Measurements from ENCODE around the gene PHKB.
"Not testable (repeated sequence)": the region's sequence is repeated elsewhere in the genome, so short reads cannot be mapped to it uniquely, and the experiment has no call there.

The PHKB gene

DNA sequence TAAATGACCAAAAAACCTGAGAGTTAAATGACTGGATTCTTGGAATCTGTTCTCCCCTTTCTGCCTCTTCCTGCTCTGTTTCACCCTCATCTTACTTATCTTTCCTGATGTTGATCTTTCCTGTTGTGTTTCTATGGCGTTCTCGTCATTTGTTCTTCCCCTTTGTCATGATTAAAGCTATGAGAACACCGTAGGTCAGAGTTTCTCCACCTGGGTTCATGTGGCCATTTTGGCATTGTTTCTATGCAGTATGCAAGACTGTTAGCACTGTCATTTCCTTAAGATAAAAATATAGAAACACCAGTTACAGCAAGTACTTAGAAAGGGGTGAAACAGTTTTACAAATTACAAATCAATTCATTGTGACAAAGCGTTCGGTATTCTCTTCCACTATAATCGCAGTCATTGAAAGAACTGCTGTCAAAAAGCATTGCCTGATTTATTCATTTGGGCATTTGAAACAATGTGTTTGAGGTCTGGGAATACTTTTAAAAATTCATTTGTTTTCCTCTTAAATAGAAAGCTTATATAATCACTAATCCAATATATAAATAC lies 166.0 kb downstream of the PHKB start:
- DNase-seq: no peak

DNA sequence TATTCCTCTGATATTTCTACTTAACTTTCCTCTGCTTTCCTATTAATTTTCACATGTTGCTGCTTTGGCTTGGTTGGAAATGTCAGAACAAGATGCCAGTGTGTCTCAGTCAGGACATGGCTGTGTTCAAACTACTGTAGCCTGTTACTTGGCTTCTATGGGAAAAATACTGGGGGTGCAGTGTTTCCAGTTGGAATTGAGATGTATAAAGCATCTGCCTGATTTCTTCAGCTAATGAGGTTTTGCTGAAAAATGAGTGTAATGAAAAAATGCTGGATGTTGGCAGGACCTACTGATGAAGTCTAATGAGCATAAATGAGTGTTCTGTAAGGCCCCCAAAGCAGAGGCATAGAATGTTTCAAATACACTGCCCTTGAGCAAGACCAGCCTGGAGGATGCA lies 166.6 kb downstream of the PHKB start:
- DNase-seq: no peak

DNA sequence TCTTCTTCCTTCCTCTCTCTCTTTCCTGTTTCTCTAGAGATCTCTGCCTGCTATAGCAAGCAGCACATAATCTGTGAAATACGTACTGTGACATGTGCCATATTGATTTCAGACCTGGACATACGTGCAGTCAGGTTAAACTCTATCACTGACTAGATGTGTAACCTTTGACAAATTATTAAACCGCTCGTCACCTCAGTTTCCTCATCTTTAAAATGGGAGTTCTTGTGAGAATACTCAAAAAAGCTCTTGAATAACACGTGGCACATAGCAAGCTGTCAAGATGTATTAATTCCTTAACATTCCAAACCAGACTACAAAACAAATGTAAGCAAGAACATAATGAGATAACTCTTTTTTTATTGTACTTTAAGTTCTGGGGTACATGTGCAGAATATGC lies 170.0 kb downstream of the PHKB start:
- DNase-seq: no peak

DNA sequence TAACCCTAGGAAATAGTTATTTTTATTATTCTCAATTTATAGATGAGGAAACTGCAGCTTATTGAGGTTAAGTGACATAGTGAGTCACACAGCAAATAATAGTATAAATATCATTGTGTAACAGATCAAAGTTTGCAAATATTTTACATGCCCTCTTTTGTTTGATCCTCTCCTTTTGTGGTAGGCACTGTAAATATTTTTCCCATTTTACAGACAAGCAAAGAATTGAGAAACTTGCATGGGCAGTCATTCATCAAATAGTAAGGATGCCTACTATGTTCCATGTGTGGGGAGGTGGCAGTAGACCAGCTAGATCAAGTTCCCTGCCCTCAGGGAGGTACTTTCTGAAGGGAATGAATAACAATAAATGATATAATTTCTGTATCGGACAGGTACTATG lies 173.0 kb downstream of the PHKB start:
- no peak for DNase-seq

DNA sequence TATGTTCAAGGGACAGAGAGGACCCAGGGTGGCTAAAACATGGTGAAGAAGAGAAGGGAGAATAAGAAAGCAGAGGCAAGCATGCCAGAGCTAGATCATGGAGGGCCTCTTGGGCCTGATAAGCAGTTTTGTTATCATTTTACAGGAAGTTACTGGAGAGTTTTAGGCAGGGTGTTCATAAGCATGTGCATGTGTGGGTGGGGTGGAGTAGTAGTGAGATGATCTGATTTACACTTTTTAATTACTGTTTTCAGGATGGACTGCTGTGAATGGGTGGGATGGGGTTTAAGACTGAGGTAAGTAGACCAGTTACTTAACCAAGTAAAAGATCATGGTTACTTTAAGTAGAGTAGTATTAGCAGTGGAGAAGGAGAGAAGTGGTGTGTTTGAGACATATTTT lies 173.6 kb downstream of the PHKB start:
- DNase-seq: no peak

DNA sequence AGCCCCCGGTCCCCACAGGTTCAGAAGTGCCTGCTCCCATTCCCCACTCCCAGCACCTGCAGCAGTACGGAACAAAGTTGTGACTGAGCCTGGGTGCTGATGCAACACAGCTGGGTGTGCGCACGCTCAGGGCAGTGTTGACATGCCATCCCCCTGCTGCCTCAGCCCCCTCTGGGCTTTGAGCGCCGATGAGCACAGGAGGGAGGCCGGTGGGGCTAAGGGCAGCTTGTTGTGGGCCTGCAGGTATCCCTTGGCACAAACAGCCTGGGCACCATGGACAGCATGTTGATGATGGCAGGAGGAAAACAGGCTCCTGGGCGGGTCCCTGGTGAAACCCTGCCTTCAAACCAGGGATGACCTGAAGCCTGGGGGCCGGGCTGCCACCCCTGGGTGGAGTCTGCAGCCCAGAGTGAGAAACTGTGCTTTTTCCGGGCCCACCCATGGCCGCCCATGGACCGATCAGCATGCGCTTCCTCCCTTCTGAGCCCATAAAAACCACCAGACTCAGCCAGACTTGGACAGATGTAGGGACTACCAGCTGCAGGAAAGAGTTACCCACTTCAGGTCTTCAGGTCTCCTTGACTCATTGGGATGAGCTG lies 175.5 kb downstream of the PHKB start:
- no peak for DNase-seq

DNA sequence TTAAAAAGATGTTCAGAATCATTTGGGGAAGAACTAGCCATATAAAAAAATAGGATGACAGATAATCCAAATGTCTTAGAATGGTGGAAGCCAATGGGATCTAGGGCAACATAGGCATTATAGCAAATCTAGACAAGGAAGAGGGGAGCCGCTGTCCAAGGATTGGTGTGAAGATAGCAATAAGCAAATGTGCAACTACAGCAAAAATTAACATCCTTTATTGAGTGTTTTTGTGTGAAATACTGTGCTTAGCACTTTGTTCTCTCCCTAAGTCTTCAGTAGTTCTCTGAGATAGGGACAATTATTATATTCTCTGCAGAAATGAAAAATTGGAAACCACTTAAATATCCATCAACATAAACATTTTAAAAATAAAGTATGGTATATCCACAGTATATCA lies 177.0 kb downstream of the PHKB start:
- no peak for DNase-seq

DNA sequence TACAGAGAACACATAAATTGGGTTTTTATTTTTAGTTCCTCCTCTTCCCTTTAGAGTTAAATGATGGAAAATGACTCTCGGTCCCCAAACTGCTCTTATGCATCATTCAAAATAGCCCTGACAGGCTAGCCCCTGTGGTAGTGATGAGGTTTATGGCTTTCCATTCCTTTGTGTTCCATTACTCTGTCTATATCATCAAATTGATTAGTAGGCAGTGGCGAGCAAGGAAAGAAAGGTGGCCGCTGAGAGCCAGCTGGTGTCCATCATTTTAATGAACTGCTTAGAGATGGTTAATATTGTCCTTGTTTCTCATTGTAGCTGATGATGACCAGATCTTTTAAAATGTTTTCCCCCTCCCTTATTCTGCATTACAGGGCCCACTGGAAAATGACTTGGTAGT lies 179.5 kb downstream of the PHKB start:
- no peak for DNase-seq

DNA sequence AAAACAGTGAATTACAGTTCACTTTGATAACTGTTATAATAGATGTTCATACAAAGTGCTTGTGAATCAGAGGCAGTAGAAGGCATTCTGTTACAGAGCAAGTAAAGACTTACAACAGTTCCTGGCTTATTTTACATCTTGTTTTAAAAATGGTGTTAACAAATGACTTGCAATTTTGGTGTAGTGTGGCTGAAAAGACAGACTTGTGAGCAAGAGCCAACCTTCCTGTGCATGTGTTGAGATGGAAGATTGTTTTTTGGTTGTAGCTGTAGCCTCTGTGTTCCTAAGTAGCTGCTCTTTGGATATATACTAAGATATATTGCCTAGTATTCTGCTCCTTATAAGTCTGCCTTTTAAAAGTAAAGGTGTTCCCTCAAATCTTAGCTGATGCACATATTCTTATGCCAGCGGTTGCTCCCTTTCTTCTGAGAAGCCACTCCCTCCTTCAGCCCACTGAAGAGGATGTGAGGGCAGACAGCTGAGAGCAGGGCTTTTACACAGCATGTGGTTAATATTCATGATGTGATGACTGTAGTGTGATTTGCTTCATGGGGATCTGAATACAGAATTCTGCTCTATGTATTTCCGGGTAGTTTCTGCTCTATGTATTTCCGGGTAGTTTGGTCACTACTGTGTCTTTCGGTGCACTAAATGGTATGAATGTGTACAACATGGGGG lies 182.3 kb downstream of the PHKB start:
- DNase-seq: no peak

DNA sequence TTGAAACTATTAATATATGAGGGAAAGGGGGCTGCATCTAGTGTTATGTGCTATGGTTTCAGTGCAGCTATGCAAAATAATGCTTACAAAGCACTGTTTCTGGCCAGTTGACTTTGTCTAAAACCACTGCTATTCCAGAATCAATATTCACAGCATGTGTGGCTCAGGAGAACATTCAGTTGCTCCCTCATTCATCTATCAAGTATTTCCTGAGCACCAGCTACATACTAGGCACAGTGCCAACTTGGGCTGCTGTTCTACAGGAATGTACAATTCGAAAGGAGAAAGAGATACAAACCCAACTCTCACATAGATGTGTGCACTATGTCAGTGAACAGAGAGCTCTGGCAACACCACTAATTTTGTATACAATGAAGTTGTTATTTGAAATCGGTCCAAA lies 183.0 kb downstream of the PHKB start:
- no peak for DNase-seq

DNA sequence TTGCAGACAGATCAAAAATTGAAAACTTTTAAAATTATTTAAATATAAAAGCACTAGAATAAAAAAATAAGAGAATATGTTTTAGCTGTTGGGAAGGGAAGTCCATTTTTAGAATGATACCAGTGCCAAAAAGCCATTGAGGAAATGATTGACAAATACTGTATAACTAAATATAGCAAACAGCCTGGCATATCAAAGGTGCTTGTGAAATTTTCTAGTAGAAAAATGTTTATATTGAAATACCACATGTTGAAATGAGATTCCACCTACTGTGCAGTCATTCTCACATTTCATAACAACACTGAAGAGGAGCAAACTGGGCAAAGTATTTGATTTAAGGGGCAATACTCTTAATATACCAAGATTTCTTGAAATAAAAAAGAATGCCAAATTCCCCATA lies 183.5 kb downstream of the PHKB start:
- DNase-seq: no peak

DNA sequence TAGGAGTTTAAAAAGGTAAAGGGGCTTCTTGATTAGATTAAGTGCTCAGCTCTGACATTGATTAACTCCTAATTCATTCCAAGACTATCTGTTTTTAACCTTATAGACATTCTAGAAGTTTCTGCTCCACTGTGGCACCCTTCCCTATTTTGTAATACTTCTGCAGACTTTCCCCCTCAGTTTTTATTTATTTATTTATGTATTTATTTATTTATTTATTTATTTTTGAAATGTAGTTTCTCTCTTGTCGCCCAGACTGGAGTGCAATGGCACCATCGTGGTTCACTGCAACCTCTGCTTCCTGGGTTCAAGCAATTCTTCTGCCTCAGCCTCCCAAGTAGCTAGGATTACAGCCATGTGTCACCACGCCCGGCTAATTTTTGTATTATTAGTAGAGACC lies 185.8 kb downstream of the PHKB start:
- no peak for DNase-seq

DNA sequence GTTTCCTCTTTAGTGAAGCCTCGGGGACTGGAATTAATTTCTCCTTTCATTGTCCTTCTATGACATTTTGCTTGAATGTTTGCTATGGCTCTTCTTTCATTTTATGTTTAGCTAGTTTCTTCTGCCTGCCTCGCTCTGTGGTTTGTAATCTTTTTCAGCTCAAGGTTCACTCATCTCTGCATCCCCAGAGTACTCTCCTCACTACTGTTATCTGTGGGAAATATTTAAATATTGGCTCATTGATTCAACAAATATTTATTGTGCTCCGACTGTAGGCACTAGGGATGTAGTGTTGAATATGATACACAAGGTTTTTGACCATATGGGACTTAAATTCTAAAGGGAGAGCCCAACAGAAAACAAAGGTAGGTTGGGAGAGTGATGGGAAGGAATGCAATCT lies 195.9 kb downstream of the PHKB start:
- DNase-seq: no peak

DNA sequence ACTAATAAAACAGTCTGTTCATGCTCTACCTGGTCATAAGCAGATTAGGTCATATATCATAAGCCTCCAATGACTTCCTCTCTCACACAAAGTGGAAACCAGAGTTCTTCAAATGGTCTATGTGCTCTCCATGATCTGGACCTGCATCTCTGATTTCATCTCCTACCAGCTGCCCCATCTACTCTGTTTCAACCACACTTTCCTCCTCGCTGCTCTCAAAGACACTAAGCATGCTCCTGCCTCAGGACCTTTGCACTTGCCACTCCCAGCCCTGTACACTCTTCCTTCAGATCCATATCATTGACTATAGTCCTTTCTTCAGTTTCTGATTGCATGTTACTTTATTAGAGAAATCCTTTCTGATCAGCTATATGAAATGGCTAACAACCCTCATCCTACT lies 196.8 kb downstream of the PHKB start:
- DNase-seq: no peak

DNA sequence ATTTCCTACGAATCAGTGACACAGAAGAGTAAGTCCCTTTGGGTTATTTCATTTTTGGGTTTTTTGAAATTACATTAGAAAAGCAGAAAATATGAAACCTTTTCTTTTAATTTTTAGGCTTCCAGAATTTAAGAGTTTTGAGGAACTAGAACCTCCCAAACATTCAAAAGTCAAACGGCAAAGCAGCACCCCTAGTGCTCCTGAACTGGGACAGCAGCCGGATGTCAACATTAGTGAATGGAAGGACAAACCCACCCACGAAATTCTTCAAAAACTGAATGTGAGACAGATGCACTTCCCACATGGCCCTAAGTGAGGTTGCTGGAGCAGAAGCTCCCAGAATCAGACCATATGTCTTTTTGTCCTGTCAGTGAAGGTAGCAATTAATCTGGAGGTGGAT lies 199.4 kb downstream of the PHKB start:
- no peak for DNase-seq

DNA sequence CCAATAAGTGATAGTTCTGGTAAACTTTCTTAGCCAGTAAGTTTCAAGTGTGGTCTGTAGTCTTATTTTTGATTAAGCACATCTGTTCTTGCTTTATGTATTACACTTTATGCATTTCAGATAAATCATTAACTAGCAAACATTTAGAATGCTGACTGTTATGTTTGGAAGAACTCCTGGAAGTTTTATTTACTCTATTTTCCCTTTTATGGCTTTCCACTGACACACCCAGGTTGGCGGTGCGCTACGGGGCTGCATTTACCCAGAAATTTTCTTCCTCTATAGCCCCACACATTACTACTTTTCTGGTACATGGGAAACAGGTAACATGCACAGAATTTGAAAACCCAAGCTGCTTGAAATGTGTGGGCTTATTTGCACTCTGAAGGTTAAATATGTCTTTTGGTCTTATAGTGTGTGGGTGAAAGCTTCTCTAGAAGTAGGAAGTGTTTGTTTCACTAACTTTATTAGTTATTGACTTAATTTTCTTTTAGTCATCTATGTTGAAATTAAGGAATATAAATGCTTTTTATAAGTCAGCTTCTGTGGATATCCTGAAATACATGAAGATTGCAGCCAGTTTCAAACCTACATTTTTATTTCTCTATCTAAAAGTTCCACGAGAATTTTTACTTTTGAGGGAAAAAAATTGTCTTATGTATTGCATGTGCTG lies 203.7 kb downstream of the PHKB start:
- DNase-seq: no peak

DNA sequence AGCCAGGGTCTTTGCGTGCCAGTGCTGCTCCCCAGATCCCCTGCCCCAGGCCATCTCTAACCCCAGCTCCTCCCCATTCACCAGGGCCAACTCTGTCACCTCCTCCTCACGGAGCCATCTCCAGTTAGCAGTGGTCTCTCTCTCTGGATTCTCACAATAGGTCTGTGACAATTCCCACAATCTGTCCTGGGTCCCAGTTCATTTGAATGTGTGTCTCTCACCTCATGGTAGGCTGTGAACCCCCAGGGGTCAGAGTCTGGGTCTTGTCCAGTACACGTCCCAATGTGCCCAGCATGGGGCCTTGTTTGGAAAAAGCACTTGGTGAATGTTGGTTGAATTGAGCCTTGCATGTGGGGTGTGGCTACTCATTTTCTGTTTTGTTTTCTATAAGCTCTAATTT lies 205.3 kb downstream of the PHKB start:
- DNase-seq: no peak

DNA sequence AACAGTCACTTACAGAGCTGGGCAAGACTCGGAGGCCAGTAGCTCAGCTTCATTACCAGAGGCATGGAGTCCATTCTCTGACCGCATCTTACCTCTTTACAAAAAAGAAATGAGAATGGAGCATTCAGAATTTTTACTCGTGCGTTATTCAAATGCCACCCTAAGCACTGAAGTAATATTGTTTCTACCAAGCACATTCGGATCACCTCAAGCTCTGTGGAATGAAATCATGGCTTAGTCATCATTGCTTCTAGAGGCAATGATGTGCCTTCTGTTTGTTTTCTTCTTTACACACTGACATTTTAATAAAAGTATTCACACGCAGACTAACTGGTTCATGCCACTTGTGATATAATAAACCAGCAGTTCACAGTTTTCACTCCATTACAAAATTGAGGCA lies 206.8 kb downstream of the PHKB start:
- DNase-seq: no peak

DNA sequence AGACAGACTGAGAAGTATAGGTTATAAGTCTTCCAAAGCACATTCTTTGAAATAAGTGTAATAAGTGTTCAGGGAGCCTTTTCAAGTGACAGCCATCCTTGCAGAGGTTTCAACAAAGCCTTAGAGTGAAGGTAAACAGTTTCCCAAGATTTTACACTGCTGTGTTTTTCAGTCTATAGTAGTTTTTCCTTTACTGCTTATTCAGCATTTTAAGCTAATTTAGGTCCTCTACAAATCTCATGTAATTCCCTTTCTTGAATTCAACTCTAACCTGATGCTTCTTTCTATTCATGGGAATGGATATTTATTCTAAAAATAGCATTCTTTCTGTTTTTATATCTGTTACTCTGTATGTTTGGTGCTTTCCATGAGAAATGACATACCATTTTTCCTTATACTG lies 211.3 kb downstream of the PHKB start:
- DNase-seq: no peak

DNA sequence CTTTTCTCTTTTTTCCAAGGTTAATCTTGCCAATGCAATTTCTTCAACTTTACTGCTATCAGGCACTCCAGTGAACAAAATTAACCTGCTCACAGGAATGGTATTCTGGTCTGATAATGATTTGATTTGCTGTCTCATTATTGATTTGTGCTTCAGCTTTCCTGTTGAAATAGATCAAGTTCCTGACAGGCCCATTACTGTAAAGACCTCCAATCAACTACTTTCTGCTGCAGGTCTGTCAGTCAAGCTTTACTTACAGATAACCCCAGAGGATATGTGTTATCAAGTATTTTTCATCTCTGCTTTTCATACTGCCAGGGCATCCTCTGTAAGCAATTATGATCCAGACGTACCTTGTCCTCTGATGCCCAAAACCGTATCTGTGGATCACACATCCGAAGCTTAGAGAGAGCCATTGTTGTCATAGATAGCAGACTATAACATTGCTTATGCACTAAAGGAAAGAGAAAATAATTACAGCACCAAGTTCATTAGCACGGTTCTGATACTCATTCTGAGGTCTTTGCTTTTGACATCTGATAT lies 215.6 kb downstream of the PHKB start:
- DNase-seq: no peak

DNA sequence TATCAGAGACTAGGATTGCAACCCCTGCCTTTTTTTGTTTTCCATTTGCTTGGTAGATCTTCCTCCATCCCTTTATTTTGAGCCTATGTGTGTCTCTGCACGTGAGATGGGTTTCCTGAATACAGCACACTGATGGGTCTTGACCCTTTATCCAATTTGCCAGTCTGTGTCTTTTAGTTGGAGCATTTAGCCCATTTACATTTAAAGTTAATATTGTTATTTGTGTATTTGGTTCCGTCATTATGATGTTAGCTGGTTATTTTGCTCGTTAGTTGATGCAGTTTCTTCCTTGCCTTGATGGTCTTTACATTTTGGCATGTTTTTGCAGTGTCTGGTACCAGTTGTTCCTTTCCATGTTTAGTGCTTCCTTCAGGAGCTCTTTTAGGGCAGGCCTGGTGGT lies 220.4 kb downstream of the PHKB start:
- DNase-seq: not testable (repeated sequence)

DNA sequence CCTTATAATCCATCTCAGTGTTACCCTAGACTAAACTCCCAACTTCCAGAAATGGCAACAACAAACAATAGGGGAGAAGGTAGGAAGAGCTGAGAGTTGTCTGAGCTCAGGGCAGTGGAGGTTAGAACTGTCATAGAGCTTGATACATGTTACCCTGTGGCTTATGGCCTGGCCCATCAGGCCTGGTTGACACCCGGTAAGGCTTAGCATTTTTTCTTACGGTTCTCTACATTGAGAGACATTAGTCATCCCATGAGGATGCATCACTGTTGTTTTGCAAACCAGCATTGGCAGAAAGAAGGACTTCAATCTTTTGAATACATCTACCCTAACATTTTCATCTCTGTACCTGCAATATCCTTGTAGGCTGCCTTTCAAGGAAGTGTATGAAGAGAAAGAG lies 226.6 kb downstream of the PHKB start:
- DNase-seq: no peak

DNA sequence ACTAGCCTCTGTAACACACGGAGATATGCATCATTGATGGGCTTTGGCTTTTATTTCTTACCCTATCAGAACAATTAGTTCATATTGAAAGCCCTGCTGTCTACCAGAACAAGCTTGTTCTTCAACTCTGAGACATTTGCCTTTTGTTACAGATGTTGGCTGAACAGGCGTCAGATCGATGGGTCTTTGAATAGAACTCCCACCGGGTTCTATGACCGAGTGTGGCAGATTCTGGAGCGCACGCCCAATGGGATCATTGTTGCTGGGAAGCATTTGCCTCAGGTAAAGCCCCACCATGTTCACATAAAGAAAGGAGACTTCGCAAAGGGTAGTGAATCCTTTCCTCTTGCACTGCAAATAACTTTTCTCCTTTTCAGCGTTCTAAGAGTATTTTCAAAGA lies 232.1 kb downstream of the PHKB start:
- no peak for DNase-seq

DNA sequence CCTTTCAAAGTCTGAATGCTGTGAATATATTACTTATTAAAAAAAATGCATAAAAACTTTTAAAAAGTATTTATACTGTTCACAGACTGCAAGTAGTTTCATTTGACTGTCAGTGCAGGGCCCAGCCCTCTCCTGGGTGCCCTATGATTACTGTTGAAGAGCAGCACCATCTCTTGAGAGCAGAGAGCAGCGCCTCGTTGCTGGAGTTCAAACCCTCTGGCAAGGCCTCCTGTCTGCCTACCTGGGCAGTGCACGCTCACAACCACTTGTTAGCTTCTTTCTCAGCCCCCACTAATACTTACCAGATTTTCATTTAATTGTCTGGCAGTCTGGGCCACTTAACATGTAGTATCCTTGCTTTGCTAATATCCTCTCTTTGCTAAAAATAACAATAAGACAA lies 233.4 kb downstream of the PHKB start:
- DNase-seq: no peak
